BE2C (cell line): Measurements from ENCODE around the gene PLEKHA5.

Source experiments
- DNase-seq: peaks from one replicate; pipeline ENCODE4 v3.0.0-alpha.2; 2020
- H3K27me3 ChIP-seq: fragments of 250-450 bp; sonication (Bioruptor Pico); 2 replicates; pipeline ENCODE4 v1.5.1; 2020; ENCODE audit warnings: mild to moderate bottlenecking
- H3K36me3 ChIP-seq: fragments of 250-450 bp; sonication (Bioruptor Pico); 2 replicates; pipeline ENCODE4 v1.5.1; 2020; ENCODE audit warnings: mild to moderate bottlenecking
- H3K4me1 ChIP-seq: fragments of 250-450 bp; sonication (Bioruptor Pico); 2 replicates; pipeline ENCODE4 v1.5.1; 2020
- H3K4me3 ChIP-seq: 2 replicates; pipeline ENCODE4 v1.5.1; 2011; ENCODE audit warnings: low read depth, low read length
- H3K9me3 ChIP-seq: fragments of 250-450 bp; sonication (Bioruptor Pico); 2 replicates; pipeline ENCODE4 v1.5.1; 2020
- CTCF ChIP-seq: IDR thresholded peaks from 2 replicates; pipeline ENCODE4 v1.5.1; 2012; ENCODE audit warnings: mild to moderate bottlenecking, low read depth, low read length

Gene PLEKHA5

GRCh38 chr12:19351346-19351745, 221.8 kb downstream of the PLEKHA5 start:
- H3K9me3 ChIP-seq, result no peaks in the 10 kb centered on the region
- no peaks in the 10 kb centered on the region for H3K27me3 ChIP-seq
- H3K4me3 ChIP-seq, result no peak overlapping the region
- H3K36me3 ChIP-seq, result peaks cover 15% of the 10 kb centered on the region
- no peak for TF ChIP-seq CTCF
- no peak for DNase-seq
- H3K4me1 ChIP-seq, result no peaks in the 10 kb centered on the region

- Histone ChIP-seq H3K9me3 (no peaks in the 10 kb centered on the region), H3K36me3 (peaks cover 19% of the 10 kb centered on the region), H3K4me1 (no peaks in the 10 kb centered on the region), H3K4me3 (no peak overlapping the region), H3K27me3 (no peaks in the 10 kb centered on the region)
- no peak for TF ChIP-seq CTCF
- DNase-seq, result no peak
Measured at GRCh38 chr12:19369691-19370148, 240.2 kb downstream of the PLEKHA5 start.

GRCh38 chr12:19373586-19373985, 244.1 kb downstream of the PLEKHA5 start:
- no peak for TF ChIP-seq CTCF
- H3K9me3 ChIP-seq, result no peaks in the 10 kb centered on the region
- H3K27me3 ChIP-seq, result no peaks in the 10 kb centered on the region
- no peaks in the 10 kb centered on the region for H3K4me1 ChIP-seq
- H3K4me3 ChIP-seq, result no peak overlapping the region
- peaks cover 7% of the 10 kb centered on the region for H3K36me3 ChIP-seq
- no peak for DNase-seq

- Histone ChIP-seq H3K4me1 (no peaks in the 10 kb centered on the region), H3K27me3 (no peaks in the 10 kb centered on the region), H3K36me3 (peaks cover 6% of the 10 kb centered on the region; the same call in 1 of the 2 replicates), H3K9me3 (no peaks in the 10 kb centered on the region), H3K4me3 (no peak overlapping the region)
- DNase-seq, result no peak
- TF ChIP-seq CTCF, result no peak
Measured at GRCh38 chr12:19375888-19376287, 246.4 kb downstream of the PLEKHA5 start.

- Histone ChIP-seq H3K36me3 (no peaks in the 10 kb centered on the region; the same call in 1 of the 2 replicates), H3K4me1 (no peaks in the 10 kb centered on the region), H3K4me3 (no peak overlapping the region), H3K9me3 (no peaks in the 10 kb centered on the region), H3K27me3 (no peaks in the 10 kb centered on the region)
- DNase-seq, result no peak
- no peak for TF ChIP-seq CTCF
Measured at GRCh38 chr12:19376691-19377090, 247.2 kb downstream of the PLEKHA5 start.

GRCh38 chr12:19382111-19382526, 252.6 kb downstream of the PLEKHA5 start:
- H3K4me1 ChIP-seq, result no peaks in the 10 kb centered on the region
- no peak overlapping the region for H3K4me3 ChIP-seq
- no peak for TF ChIP-seq CTCF
- DNase-seq, result no peak
- H3K27me3 ChIP-seq, result no peaks in the 10 kb centered on the region
- no peaks in the 10 kb centered on the region; the same call in 1 of the 2 replicates for H3K36me3 ChIP-seq
- no peaks in the 10 kb centered on the region for H3K9me3 ChIP-seq
